PC-9 (cell line): ENCODE results near the gene PCNP.

Experiments used
- EZH2 ChIP-seq: fragments of 200-600 bp; sonication (generic); IDR thresholded peaks from 2 replicates; pipeline ENCODE4 v1.8.0; 2017; ENCODE audit warnings: antibody characterized with exemption, low read depth
- TF ChIP-seq, protein P1 (sequence below): fragments of 200-600 bp; sonication (generic); conservative IDR thresholded peaks from 2 replicates; pipeline ENCODE4 v1.6.1; 2017; ENCODE audit warnings: mixed run types, antibody characterized with exemption, mild to moderate bottlenecking, moderate library complexity

DNA sequence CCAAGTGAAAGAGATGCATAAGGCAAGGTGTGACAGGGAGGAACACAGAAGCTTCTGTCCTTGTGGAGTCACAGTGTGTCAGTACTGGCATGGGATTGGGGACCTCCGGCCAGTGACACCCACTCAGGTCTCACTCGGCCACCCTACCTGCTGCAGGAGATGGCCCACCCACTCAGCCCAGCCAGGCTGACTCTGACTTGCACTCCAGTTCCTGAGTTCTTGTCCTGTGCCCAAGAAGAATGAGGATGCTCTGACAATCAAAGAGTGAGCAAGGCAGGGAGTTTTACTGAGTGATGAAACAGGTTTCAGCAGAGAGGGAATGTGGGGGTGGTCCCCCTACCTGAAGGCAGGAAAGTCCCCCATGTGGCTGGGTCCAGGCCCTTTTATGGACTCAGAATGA is 50.9 kb downstream of the PCNP start:
- TF ChIP-seq, protein P1, sequence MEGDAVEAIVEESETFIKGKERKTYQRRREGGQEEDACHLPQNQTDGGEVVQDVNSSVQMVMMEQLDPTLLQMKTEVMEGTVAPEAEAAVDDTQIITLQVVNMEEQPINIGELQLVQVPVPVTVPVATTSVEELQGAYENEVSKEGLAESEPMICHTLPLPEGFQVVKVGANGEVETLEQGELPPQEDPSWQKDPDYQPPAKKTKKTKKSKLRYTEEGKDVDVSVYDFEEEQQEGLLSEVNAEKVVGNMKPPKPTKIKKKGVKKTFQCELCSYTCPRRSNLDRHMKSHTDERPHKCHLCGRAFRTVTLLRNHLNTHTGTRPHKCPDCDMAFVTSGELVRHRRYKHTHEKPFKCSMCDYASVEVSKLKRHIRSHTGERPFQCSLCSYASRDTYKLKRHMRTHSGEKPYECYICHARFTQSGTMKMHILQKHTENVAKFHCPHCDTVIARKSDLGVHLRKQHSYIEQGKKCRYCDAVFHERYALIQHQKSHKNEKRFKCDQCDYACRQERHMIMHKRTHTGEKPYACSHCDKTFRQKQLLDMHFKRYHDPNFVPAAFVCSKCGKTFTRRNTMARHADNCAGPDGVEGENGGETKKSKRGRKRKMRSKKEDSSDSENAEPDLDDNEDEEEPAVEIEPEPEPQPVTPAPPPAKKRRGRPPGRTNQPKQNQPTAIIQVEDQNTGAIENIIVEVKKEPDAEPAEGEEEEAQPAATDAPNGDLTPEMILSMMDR, result no peak
- TF ChIP-seq EZH2, result no peak
